Osteoblast (primary cell): ENCODE measurements around the gene PHOSPHO1. TPM values are rescaled to one million over a fixed set of nuclear protein-coding genes. Genes with fewer than 3 reads are reported as not detected.

ENCODE experiments used
- DNase-seq: peaks from one replicate; pipeline ENCODE4 v3.0.0; 2011; ENCODE audit warnings: low spot score, mixed read lengths; ENCODE audit not compliant: insufficient read length; ENCODE audit errors: missing footprints
- H2AFZ ChIP-seq: 2 replicates; pipeline ENCODE4 v1.6.0; 2011; ENCODE audit warnings: mild to moderate bottlenecking, low read length
- H3K27ac ChIP-seq: 2 replicates; pipeline ENCODE4 v1.5.1; 2011; ENCODE audit warnings: mild to moderate bottlenecking, low read depth, low read length, moderate library complexity
- H3K27me3 ChIP-seq: 2 replicates; pipeline ENCODE4 v1.6.0; 2012; ENCODE audit warnings: mild to moderate bottlenecking, control low read depth, inconsistent platforms, low read length, moderate library complexity; ENCODE audit not compliant: insufficient read depth
- H3K36me3 ChIP-seq: 2 replicates; pipeline ENCODE4 v1.5.1; 2011; ENCODE audit warnings: mild to moderate bottlenecking, low read length, control low read depth, moderate library complexity; ENCODE audit not compliant: insufficient read depth
- H3K4me1 ChIP-seq: 2 replicates; pipeline ENCODE4 v1.5.1; 2011; ENCODE audit warnings: mild to moderate bottlenecking, low read length, control low read depth, moderate library complexity; ENCODE audit not compliant: insufficient read depth
- H3K4me2 ChIP-seq: 2 replicates; pipeline ENCODE4 v1.6.0; 2011; ENCODE audit warnings: mild to moderate bottlenecking, low read length; ENCODE audit not compliant: insufficient read depth
- H3K4me3 ChIP-seq: fragments of 200-600 bp; sonication (generic); 3 replicates; pipeline ENCODE4 v1.5.1; 2012; ENCODE audit warnings: mild to moderate bottlenecking, low read length, inconsistent platforms; ENCODE audit not compliant: insufficient read depth
- H3K79me2 ChIP-seq: 2 replicates; pipeline ENCODE4 v1.6.0; 2012; ENCODE audit warnings: mild to moderate bottlenecking, low read length, control low read depth, inconsistent platforms; ENCODE audit not compliant: insufficient read depth
- H3K9me3 ChIP-seq: 2 replicates; pipeline ENCODE4 v1.5.1; 2011; ENCODE audit warnings: low read depth, low read length, control low read depth
- H4K20me1 ChIP-seq: 2 replicates; pipeline ENCODE4 v1.6.0; 2012; ENCODE audit warnings: mild to moderate bottlenecking, low read length, control low read depth; ENCODE audit not compliant: insufficient read depth
- total RNA-seq: library from RNA; depleted of rRNA; stranded (reverse); fragments of >200 nt; gene quantifications from 2 replicates; pipeline ENCODE4 v1.2.3, GENCODE V29; 2012
- TF ChIP-seq, protein P1 (sequence below): IDR thresholded peaks from 2 replicates; pipeline ENCODE4 v1.5.1; 2011; ENCODE audit warnings: mild to moderate bottlenecking, low read depth, low read length, moderate library complexity; ENCODE audit errors: extremely low read depth

PHOSPHO1 gene
- total RNA-seq, 1 donor = 0.36 TPM

DNA sequence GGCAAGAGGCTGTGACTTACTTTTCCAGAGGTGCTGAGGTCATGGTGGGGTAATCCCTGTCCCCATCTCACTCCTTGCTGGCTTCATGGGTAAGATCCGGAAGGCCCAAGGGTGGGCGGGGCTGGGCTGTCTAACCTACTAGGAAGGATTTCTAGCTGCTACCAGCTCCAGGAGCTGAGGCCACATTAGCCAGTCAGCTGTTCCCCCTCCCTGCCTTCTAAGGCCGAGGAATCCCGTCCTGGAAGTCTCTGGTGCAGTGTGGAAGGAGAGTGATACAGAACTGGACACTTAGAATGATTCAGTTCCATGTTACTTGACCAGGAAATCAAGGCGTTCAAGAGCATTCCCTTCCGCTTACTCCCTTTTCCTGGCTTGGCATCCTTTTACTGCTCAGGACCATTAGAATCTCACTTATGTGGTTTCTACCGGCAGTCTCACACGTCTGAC, 29.1 kb downstream of the PHOSPHO1 start:
- Histone ChIP-seq H3K9me3 (no peaks in the 10 kb centered on the region), H3K4me1 (peaks cover 14% of the 10 kb centered on the region), H3K4me2 (no peak overlapping the region), H3K36me3 (no peaks in the 10 kb centered on the region), H4K20me1 (no peaks in the 10 kb centered on the region), H2AFZ (peak overlapping the region; percentile 60), H3K4me3 (no peak overlapping the region), H3K79me2 (no peaks in the 10 kb centered on the region), H3K27me3 (no peaks in the 10 kb centered on the region), H3K27ac (no peak overlapping the region)
- DNase-seq = peak; percentile 87
- TF ChIP-seq, protein P1, sequence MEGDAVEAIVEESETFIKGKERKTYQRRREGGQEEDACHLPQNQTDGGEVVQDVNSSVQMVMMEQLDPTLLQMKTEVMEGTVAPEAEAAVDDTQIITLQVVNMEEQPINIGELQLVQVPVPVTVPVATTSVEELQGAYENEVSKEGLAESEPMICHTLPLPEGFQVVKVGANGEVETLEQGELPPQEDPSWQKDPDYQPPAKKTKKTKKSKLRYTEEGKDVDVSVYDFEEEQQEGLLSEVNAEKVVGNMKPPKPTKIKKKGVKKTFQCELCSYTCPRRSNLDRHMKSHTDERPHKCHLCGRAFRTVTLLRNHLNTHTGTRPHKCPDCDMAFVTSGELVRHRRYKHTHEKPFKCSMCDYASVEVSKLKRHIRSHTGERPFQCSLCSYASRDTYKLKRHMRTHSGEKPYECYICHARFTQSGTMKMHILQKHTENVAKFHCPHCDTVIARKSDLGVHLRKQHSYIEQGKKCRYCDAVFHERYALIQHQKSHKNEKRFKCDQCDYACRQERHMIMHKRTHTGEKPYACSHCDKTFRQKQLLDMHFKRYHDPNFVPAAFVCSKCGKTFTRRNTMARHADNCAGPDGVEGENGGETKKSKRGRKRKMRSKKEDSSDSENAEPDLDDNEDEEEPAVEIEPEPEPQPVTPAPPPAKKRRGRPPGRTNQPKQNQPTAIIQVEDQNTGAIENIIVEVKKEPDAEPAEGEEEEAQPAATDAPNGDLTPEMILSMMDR = no peak

DNA sequence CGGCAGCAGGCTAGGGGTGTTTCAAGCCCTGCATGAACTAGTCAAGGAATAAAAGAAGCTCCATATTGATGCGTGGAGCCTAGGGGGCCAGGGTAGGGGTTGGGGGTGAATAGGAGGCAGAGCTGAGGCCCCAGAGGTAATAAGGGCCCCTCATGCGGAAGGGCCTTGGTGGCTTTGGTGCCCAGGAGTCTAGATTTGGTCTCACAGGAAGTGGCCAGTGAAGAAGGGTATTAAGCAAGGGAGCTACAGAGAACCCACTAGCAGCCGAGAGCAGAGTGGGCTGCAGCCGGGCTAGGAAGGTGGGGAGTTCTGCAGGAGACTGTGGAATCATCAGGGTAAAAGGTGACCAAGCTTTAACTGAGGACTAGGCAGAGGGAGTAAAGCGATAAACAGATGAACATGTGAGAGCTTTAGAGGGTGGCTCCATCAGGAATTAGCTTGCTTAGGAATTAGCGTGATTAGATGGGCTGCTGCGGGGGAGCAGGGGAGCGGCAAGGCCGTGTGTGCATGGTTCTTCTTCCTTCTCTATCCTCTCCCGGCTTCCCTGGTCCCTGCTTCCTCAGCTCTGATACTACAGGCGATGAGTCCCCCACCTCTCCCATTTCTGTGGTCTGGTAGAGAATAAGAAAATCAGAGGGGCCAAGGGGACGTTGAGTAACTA, 30.0 kb downstream of the PHOSPHO1 start:
- DNase-seq = no peak
- no peak overlapping the region for H3K4me2 ChIP-seq
- H3K4me3 ChIP-seq = no peak overlapping the region
- H3K9me3 ChIP-seq = no peaks in the 10 kb centered on the region
- H2AFZ ChIP-seq = no peak overlapping the region
- no peaks in the 10 kb centered on the region for H3K79me2 ChIP-seq
- no peaks in the 10 kb centered on the region for H3K36me3 ChIP-seq
- H3K4me1 ChIP-seq = peaks cover 14% of the 10 kb centered on the region
- TF ChIP-seq, protein P1 = no peak
- no peaks in the 10 kb centered on the region for H4K20me1 ChIP-seq
- no peaks in the 10 kb centered on the region for H3K27me3 ChIP-seq
- H3K27ac ChIP-seq = no peak overlapping the region

DNA sequence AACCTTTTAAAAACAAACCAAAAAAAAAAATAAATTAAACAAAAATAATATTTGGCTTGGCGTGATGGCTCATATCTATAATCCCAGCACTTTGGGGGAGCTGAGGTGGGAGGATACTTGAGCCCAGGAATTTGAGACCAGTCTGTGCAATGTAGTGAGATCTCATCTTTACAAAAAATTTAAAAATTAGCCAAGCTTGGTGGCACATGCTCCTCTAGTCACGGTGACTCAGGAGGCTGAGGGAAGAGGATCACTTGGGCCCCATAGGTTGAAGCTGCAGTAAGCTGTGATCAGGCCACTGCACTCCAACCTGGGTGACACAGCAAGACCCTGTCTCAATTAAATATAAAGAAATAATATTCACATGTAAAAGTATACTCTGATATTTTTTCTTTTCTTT, 32.4 kb downstream of the PHOSPHO1 start:
- H3K36me3 ChIP-seq = no peaks in the 10 kb centered on the region
- H3K27me3 ChIP-seq = no peaks in the 10 kb centered on the region
- no peak overlapping the region for H3K4me3 ChIP-seq
- H4K20me1 ChIP-seq = no peaks in the 10 kb centered on the region
- no peaks in the 10 kb centered on the region for H3K79me2 ChIP-seq
- no peak for DNase-seq
- H3K4me1 ChIP-seq = peaks cover 21% of the 10 kb centered on the region
- H2AFZ ChIP-seq = no peak overlapping the region
- H3K9me3 ChIP-seq = no peaks in the 10 kb centered on the region
- no peak overlapping the region for H3K27ac ChIP-seq
- H3K4me2 ChIP-seq = no peak overlapping the region
- TF ChIP-seq, protein P1 = no peak

GRCh38 chr17:49197346-49197998, 33.1 kb downstream of the PHOSPHO1 start:
- Histone ChIP-seq H3K9me3 (no peaks in the 10 kb centered on the region), H3K27me3 (no peaks in the 10 kb centered on the region), H3K27ac (no peak overlapping the region), H2AFZ (peak overlapping the region; percentile 49), H3K79me2 (no peaks in the 10 kb centered on the region), H3K4me3 (no peak overlapping the region), H3K4me2 (no peak overlapping the region), H3K36me3 (no peaks in the 10 kb centered on the region), H4K20me1 (no peaks in the 10 kb centered on the region), H3K4me1 (peaks cover 21% of the 10 kb centered on the region)
- TF ChIP-seq, protein P1 = no peak
- no peak for DNase-seq
